ENCODE measurements around the gene INSIG2. TPM values are rescaled to one million over a fixed set of nuclear protein-coding genes. Genes with fewer than 3 reads are reported as not detected.
A peak's percentile ranks its signal among the peaks of the same experiment; 100 is the strongest.

The INSIG2 gene
- total RNA-seq: 10 to 100 TPM; 22.2 to 29.4 TPM
- long read RNA-seq, donor 1, transcript INSIG2-201 (6 exons, 2,590 nt): major isoform, 11 of 21 reads
- long read RNA-seq, donor 1, partial matches to known transcripts: 1 of 21 reads
- long read RNA-seq, donor 1, other reads (novel, unspliced or antisense): 8 of 21 reads
- long read RNA-seq, donor 2, transcript INSIG2-201 (6 exons, 2,590 nt): major isoform, 14 of 23 reads
- long read RNA-seq, donor 2, partial matches to known transcripts: 2 of 23 reads
- long read RNA-seq, donor 2, other reads (novel, unspliced or antisense): 5 of 23 reads

DNA sequence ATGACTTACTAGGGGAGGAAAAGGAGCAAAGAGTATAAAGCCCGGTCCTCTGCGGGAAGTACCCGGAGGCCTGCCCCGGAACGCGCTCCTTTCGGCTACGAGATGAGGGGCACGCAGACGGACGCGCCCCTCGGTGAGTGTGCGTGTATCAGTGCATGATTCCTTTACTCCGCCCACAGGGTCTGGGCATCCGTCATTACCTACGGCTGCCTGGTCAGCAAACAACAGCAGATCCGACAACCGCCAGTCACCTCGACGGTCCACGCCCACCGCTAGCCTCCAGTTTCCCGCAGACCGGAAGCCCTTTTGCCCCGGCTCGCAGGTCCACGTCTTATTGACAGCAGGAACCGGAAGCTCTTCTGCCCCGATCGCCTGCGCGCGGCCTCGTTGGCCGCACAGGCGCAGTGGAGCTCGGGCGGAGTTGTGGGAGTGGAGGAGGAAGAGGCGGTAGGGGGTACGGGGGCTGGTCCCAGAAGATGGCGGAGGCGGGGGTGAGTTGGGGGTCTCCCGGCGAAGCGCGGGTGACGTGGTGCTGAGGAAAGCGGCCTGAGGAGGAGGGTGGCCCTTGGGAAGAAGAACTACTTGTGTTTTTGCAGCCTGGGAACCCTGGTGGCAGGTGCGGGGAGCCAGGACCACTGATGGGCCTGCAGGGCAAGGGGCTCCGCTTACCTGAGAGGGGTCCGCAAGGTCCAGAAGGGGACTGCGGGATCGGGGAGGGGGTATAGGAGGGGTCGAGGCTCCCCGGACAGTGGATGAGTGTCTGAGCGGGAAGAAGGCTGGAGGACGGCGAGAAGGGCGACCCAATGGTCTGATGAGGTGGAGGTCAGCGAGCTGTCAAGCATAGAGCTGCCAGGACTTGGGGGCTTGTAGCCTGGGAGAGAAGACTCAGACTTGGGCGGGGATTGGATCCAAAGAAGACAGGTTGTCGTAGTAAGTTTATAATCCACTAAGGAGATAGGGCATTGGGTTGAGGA, at the start of gene INSIG2:
Gene INSIG2 (plus strand): TSS at position 421 of the 974 bp plus-strand sequence. CDS start 8,086 bp downstream, outside the sequence.
- peak; percentile 98 for DNase-seq (ENCODE audit: low spot score)
- intact Hi-C loops (cut with DNase I): no loop called here

DNA sequence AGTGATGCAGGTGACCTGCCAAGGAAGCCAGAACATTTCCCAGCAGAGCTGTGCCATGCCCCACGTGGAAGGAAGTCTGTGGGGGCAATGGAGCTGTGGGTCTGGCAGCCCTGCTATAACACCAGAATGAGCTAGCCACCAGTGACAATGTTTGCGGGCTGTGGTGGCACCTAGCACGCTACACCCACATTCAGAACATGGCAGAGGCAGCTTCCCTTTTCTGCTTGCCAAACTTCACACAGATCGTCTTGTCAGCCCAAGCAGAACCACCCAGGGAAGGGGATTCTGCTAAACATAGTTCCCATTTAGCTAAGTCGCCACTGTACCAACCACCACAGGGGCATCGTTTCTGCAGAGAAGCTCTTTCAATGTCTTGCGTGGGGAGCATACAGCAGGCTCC, 47.4 kb upstream of the INSIG2 start:
- DNase-seq (ENCODE audit: low spot score): no peak
- intact Hi-C loops (cut with DNase I): loop anchor here (10.0 kb wide), 2 partner anchors 164 to 814 kb away; no protein-coding TSS in a partner anchor

DNA sequence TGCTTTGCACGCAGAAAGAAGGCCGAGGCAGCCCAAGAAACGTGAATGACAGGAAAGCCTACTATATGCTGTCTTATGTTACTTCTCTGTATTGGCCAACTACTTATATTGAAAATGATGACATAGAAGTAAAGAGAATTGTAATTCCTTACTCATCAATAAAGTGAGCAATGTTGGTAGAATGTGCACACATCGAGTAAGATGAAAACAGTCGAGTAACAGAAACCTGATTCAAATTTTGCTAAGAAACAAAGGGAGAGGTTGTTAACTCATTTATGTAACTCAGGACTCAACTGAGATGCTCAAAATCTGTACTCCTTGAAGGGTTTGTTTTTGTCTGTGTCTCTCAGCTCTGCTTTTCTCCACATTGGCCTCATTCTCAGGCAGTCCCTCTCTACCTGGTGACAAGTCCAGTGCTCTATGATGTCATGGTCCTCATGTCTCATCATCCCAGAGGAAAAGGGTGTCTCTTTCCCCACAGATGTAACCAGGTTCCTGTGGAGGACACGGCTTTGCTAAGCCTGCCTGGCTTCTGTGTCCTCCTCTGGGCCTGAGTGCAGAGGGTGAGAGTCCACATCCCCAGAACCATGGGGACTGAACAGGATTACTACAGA, 44.1 kb upstream of the INSIG2 start:
- intact Hi-C loops (cut with DNase I): loop anchor here (10.0 kb wide), 2 partner anchors 161 to 811 kb away; no protein-coding TSS in a partner anchor
- no peak for DNase-seq (ENCODE audit: low spot score)

DNA sequence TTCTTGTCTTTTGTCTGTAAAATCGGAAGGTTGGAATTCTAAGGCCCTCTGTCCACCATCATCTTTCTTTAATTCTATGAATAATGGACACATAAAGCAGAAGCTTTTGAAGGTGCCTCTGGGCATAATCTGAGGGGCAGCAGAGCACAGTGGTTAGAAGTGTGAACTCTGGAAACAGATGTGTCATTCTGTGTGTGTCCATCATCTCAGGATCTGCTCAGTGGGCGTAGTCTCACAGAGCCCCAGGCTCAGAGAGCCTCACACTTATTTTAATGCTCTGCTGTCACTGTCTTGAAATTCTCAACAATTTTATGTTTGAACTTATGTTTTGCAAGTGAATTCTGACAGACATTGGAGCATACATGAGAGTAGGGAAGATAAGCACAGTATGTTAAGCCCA, 43.4 kb upstream of the INSIG2 start:
- intact Hi-C loops (cut with DNase I): loop anchor here (5.0 to 10.0 kb wide), 3 partner anchors 160 to 812 kb away; no protein-coding TSS in a partner anchor
- no peak for DNase-seq (ENCODE audit: low spot score)

DNA sequence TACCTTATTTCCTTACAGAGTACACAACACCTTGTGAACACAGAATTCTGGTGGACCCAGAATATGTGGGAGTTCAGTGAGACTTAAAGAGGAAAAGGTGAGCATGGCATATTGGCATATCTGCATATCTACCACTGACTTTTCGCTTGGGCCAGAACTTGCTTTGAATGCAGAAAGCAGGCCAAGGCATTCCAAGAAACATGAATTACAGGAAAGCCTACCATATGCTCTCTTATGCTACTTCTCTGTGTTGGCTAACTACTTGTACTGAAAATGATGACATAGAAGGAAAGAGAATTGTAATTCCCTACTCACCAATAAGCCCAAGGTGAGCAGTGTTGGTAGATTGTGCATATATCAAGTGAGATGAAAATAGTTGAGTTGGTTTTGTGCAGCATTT, 43.0 kb upstream of the INSIG2 start:
- intact Hi-C loops (cut with DNase I): loop anchor here (5.0 to 10.0 kb wide), 3 partner anchors 160 to 812 kb away; no protein-coding TSS in a partner anchor
- no peak for DNase-seq (ENCODE audit: low spot score)

DNA sequence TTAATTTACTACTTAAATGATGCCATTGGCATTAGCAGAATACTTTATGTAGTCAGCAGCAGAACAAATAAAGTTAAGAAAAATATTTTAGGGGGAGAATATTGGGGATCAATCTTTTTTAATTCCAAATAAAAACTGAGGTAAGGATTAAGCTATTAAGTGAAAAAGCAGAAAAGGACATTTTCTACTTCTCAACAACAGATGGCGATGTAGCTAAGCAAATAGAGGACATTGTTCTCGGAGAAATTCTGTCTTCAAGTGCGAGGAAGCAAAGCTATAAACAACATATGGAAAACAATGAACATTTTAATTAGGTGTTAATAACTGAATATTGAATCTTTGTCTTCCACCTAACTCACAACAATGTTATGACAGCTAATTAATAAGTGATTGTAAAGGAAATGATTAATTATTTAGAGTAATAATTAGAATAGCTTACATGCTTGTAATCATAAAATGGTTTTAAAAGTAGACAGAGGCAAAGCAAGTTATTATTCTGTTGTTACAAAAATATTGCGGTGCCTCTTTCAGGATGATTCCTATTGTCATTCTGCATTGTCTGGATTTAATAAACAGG, 41.5 kb upstream of the INSIG2 start:
- intact Hi-C loops (cut with DNase I): loop anchor here (5.0 to 10.0 kb wide), 3 partner anchors 158 to 811 kb away; no protein-coding TSS in a partner anchor
- DNase-seq (ENCODE audit: low spot score): no peak

DNA sequence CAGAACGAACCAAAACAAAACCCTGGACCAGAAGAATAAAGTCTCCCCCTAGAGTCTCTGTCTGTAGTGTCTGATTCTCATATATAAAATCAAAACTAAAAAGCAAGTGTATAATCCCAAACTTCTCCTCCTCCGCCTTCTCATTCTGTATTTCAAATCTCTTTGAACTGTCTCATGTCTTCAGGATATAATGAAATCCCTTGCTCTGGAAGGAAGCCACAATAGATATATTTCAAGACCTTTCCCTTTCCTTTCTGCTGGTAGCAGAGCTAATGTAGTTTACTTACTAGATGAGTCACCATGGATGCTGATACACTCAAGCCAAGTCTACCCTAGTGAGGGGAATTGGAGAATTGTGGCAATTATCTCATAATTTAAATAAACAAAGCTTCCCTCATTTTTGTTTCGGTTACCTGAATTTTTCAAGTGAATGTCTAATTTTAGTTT, 40.9 kb upstream of the INSIG2 start:
- intact Hi-C loops (cut with DNase I): loop anchor here (5.0 to 10.0 kb wide), 3 partner anchors 157 to 810 kb away; no protein-coding TSS in a partner anchor
- no peak for DNase-seq (ENCODE audit: low spot score)

DNA sequence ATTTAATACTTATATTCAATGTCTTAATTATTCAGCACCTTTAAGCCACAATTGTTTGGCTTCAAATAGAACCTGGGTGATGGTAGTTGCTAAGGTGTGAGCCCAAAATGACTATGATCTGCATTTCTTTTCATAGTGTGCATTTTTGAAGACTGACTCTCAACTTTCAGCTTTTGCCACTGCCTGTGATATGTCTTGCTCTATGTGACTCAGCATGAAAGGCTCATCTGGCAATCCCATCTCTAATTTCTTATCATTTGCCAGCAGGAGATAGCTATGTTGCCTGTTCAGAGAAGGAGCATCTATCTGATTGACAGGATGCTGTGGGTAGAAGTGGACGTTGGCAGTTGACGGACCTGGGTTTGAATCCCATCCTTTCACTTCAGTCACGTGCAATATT, 39.9 kb upstream of the INSIG2 start:
- intact Hi-C loops (cut with DNase I): loop anchor here (5.0 to 10.0 kb wide), 3 partner anchors 156 to 809 kb away; no protein-coding TSS in a partner anchor
- DNase-seq (ENCODE audit: low spot score): no peak

DNA sequence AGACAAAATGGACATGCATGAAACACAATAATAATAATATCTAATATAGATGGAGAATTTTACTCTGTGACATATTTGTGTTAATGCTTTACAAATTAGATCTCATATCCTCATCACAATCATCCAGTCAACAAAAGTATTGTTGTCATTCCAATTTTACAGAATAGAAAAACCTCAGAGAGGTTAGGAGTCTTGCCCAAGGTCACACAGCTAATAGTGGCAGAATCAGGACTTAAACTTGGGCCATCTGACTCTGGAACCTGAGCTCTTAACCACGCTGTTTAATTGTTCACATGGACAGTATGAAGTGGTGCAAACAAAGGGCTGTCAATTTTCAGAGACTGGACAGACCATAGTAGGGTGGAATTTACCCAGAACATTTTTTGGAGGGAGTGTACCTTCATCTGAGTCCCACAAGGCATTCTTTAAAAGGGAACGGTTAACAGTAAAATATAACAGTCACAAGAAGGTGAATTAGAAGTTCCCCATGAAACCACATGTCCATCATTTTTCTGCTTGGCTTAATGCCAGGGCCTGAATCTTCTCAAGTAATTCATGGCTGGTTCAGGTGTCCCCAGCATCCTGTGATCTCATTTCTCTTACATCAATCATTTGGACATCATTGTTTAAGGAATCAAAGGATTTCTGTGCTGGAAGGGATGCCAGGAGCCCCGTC, 39.0 kb upstream of the INSIG2 start:
- intact Hi-C loops (cut with DNase I): loop anchor here (5.0 to 10.0 kb wide), 3 partner anchors 156 to 808 kb away; no protein-coding TSS in a partner anchor

DNA sequence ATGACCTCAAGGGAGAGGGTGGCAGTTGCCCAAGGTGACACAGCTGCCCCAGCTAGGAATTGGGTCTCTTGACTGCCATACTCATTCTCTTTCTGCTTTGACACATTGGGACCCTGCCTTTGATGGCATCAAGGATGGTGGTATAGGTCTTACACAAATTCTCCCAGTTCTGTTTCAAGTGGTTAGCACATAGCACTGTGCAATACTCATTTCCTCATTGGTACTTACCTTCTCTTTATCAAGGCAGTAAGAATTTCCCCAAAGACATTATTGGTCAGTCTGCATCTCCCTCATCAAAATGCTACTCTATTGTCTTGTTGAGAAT, 38.5 kb upstream of the INSIG2 start:
- intact Hi-C loops (cut with DNase I): loop anchor here (5.0 to 10.0 kb wide), 3 partner anchors 155 to 808 kb away; no protein-coding TSS in a partner anchor
- no peak for DNase-seq (ENCODE audit: low spot score)

More for the DNA sequence above, 39.0 kb upstream of the INSIG2 start:
- no peak for DNase-seq (ENCODE audit: low spot score)

DNA sequence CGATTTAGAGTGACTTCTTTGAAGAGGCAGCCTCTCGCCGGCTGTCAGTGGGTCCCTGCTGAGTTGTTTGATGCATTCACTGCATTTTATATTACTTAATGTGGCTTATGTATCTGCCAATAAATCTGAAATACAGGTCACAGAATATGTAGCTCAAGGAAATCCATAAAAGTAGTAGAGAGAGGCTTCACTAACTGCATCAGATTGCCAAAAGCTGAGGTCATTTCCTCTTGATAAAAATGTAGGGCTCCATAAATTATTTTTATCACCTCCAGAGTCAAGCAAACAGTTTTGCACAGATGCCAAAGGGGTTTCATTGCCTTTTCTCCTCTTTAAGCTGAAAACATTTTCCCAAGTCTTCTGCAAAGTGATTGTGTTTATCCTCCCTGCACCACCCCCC, 37.9 kb upstream of the INSIG2 start:
- intact Hi-C loops (cut with DNase I): no loop called here
- no peak for DNase-seq (ENCODE audit: low spot score)

DNA sequence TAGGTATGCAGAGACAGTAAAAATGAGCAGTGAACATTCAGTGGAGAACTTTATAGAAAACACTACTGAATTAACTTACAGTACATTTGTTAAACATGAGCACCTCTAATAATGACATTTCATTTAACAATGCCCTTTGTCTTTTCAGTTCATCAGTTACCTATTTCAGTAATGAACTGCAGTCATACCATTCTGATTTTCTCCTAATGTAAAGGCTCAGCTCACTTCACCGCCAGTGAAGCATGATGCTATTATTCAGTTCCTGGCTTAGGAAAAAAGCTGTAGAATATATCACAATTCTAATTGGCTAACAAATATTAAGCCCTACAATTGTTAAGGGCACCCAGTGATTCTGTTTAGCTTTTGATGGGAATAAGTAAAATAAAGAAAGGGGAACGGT, 37.3 kb upstream of the INSIG2 start:
- no peak for DNase-seq (ENCODE audit: low spot score)
- intact Hi-C loops (cut with DNase I): no loop called here

DNA sequence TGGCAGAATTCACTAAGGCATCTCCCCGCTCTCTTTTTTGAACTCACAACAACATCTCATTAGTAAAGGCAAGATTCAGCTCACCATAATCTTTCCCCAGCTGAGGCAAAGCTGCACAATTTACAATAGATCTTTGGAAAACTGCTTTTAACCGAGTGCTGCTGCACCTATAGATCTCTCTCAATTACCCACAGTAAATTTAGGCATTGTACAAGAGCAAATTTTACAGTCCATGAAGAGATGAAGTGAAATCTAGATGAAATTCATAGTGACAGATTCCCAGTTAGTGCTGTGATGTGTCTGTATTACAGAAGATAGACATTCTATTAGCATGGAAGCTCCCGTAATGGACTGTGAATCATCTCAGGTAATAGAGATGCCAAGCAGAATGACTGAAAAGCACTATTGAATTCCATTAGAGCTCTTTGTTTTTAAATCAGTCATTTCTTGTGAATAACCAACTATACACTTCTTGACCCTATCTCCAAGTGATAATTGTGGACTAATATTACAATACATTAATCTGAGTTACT, 36.4 kb upstream of the INSIG2 start:
- intact Hi-C loops (cut with DNase I): no loop called here
- DNase-seq (ENCODE audit: low spot score): no peak

DNA sequence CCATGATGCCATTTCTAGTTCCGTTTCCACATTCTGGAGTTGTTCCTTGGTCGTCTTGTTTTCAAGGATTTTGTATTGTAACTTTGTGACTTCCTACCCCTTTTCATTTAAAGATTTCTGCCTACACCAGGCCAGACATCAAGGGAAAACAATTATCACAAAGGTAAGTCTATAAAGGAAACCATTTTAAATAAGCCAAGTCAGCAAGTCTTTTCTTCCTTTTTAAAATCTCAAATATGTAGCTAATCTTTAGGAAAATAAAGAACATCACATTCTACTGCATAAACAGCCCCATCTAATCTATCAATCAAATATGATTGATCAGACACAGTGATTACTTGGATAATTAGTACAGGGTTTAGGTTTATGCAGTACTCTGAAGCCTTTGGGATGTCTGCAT, 35.8 kb upstream of the INSIG2 start:
- DNase-seq (ENCODE audit: low spot score): no peak
- intact Hi-C loops (cut with DNase I): no loop called here

DNA sequence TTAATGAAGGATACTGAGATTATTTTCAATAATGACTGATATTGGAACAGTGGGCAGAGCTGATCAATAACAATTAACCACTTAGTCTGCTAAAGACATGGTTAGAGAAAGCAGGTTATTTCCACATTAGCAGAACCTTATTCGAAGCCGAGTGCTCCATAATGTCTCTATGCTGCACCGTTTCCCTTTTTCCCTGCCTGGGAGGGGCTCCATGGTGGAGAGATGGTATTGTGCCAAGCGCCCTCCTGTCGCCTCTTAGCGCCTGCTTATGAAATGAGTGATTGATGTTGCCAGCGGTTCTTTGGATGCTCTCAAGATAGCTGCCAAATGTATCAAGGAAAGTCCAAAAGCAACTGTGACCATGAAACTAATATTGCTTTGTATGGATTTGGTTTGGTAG, 34.6 kb upstream of the INSIG2 start:
- intact Hi-C loops (cut with DNase I): no loop called here
- no peak for DNase-seq (ENCODE audit: low spot score)

DNA sequence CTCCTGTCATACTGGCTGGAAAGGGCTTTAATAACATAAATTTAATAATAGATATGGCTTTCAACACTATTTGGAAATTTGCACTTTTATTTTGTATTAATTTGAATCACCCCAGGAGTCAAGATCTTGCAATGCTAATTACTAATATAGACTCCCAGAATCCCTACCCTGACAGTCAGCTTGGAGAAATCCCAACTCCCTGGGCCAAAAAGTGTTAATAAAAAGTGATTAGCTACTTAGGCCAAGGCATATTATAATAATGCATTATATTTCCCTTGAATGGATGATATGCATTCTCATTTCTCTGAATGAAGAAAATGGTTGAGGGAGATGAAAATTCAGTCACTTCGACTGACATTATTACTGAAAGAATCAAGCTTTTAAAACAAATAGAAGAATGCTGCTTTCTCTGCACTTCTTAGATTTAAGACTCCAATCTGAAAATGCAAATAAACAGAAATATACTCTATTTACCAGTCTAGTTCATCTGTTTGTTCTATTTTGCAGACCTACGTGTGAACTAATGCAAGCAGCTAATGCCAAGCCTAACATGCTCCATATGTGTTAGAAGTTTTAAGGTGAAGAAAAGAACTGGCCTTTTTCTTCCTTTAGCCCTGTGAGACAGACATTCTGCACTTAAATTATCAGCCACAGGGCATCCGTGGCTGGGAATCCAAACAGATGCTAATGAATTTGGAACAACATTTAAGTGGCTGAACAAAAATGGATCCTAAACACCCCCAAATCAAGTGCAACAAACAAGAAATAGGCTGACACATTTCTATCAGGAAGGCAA, 33.9 kb upstream of the INSIG2 start:
- no peak for DNase-seq (ENCODE audit: low spot score)
- intact Hi-C loops (cut with DNase I): no loop called here

DNA sequence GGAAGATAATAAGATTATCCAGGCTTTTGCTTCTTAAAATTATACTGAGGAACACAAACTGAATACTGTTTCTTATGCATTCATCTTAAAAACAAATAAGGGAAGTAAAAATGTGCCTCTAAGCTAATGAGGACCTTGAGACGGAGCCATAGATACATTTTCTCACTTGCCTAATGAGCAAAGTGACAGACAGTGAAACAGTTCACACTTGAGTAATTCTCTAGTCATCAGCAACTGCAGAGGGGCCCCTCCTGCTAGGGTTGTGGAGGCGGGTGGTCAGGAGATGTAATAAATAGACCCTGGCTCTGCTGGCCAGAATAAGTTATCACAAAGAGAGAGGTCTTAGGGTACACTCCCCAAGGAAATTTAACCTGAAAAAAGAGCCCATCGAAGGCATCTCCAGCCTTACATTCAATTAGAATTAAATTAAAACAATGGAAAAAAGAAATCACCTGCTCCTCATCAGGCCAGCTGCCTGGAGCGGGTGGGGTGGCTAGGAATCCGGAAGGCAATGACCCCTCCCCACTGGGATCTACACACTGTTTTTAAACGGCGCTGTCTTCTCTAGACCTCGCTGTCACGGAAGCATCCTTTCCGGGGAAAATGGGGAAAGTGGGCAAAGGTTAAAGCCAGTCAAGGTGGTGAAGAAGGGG, 32.6 kb upstream of the INSIG2 start:
- intact Hi-C loops (cut with DNase I): no loop called here
- no peak for DNase-seq (ENCODE audit: low spot score)
